ENCODE measurements around the gene MPHOSPH8. TPM values are rescaled to one million over a fixed set of nuclear protein-coding genes. Genes with fewer than 3 reads are reported as not detected.
"Not testable (repeated sequence)": the region's sequence is repeated elsewhere in the genome, so short reads cannot be mapped to it uniquely, and the experiment has no call there.

MPHOSPH8 gene
- total RNA-seq, 1 donor from 2014 or later: 29.4 TPM

- no peak for DNase-seq
These were observed 839 bp downstream of the MPHOSPH8 start for GRCh38 chr13:19634256-19634740.

DNA sequence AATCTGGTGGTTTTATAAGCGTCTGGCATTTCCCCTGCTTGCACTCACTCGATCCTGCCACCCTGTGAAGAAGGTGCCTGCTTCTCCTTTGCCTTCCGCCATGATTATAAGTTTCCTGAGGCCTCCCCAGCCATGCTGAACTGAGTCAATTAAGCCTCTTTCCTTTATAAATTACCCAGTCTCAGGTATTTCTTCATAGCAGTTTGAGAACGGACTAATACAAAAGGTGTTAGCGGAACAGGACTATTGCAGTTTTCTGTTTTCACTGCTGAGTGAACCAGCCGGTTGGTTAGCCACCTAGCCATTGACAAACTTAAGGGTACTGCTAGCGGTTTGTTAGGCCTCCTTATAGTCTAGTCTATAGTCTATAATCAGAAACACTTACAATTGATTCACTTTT lies 2.5 kb downstream of the MPHOSPH8 start:
- Histone ChIP-seq H3K4me3 (peak overlapping the region; percentile 87), H3K4me1 (peaks cover 58% of the 10 kb centered on the region)
- H3K27ac ChIP-seq (replicated peaks); H3K36me3 ChIP-seq; intact Hi-C loops (cut with micrococcal nuclease); H3K27me3 ChIP-seq (ENCODE audit: low read depth); DNase-seq; H3K9me3 ChIP-seq (replicated peaks): not testable (repeated sequence)

More at GRCh38 chr13:19634256-19634740, 839 bp downstream of the MPHOSPH8 start:
- TF ChIP-seq, protein P1, sequence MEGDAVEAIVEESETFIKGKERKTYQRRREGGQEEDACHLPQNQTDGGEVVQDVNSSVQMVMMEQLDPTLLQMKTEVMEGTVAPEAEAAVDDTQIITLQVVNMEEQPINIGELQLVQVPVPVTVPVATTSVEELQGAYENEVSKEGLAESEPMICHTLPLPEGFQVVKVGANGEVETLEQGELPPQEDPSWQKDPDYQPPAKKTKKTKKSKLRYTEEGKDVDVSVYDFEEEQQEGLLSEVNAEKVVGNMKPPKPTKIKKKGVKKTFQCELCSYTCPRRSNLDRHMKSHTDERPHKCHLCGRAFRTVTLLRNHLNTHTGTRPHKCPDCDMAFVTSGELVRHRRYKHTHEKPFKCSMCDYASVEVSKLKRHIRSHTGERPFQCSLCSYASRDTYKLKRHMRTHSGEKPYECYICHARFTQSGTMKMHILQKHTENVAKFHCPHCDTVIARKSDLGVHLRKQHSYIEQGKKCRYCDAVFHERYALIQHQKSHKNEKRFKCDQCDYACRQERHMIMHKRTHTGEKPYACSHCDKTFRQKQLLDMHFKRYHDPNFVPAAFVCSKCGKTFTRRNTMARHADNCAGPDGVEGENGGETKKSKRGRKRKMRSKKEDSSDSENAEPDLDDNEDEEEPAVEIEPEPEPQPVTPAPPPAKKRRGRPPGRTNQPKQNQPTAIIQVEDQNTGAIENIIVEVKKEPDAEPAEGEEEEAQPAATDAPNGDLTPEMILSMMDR (IDR thresholded peaks at IDR 0.05; ENCODE audit: borderline replicate concordance): no peak
- intact Hi-C loops (cut with micrococcal nuclease): no loop called here
- Histone ChIP-seq H3K9me3 (replicated peaks) (no peaks in the 10 kb centered on the region), H3K36me3 (no peaks in the 10 kb centered on the region), H3K4me1 (peaks cover 58% of the 10 kb centered on the region), H3K4me3 (peak overlapping the region; percentile 87), H3K27me3 (ENCODE audit: low read depth) (no peaks in the 10 kb centered on the region), H3K27ac (replicated peaks) (peak overlapping the region; percentile 94)

DNA sequence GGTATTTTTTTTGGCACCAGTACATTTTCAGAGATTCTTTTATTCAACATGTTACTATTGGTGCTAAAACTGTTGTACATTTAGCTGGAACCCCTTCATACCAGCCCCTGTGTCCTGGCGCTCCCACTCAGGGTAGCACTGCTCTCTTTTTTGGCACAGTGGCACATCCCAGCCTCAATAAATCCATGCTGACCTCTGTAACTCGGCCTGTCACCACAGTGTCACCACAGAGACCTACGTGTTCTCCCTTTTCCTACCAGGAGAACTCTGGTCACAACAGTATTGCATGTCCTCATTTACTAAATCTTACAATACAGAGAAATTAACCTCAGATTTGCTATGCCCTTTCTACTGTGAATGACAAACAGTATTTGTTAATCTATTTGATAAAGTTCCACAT lies 10.2 kb downstream of the MPHOSPH8 start:
- peaks cover 56% of the 10 kb centered on the region for H3K36me3 ChIP-seq
- no peak for DNase-seq
- no peak overlapping the region for H3K27ac ChIP-seq (replicated peaks)
- intact Hi-C loops (cut with micrococcal nuclease): no loop called here
- H3K4me3 ChIP-seq: no peak overlapping the region
- no peaks in the 10 kb centered on the region for H3K27me3 ChIP-seq (ENCODE audit: low read depth)
- peaks cover 17% of the 10 kb centered on the region for H3K4me1 ChIP-seq
- H3K9me3 ChIP-seq (replicated peaks): no peaks in the 10 kb centered on the region
- TF ChIP-seq, protein P1 (IDR thresholded peaks at IDR 0.05; ENCODE audit: borderline replicate concordance): no peak

GRCh38 chr13:19645000-19645399 lies 11.5 kb downstream of the MPHOSPH8 start:
- Histone ChIP-seq H3K4me1 (peaks cover 14% of the 10 kb centered on the region), H3K27ac (replicated peaks) (no peak overlapping the region), H3K27me3 (ENCODE audit: low read depth) (no peaks in the 10 kb centered on the region), H3K4me3 (no peak overlapping the region), H3K36me3 (peaks cover 69% of the 10 kb centered on the region), H3K9me3 (replicated peaks) (no peaks in the 10 kb centered on the region)
- no peak for DNase-seq
- intact Hi-C loops (cut with micrococcal nuclease): no loop called here
- TF ChIP-seq, protein P1 (IDR thresholded peaks at IDR 0.05; ENCODE audit: borderline replicate concordance): no peak

GRCh38 chr13:19646063-19646462 lies 12.6 kb downstream of the MPHOSPH8 start:
- DNase-seq: no peak
- Histone ChIP-seq H3K9me3 (replicated peaks) (no peaks in the 10 kb centered on the region), H3K27ac (replicated peaks) (no peak overlapping the region), H3K4me1 (peaks cover 14% of the 10 kb centered on the region), H3K4me3 (no peak overlapping the region), H3K27me3 (ENCODE audit: low read depth) (no peaks in the 10 kb centered on the region), H3K36me3 (peaks cover 79% of the 10 kb centered on the region)
- intact Hi-C loops (cut with micrococcal nuclease): no loop called here
- TF ChIP-seq, protein P1 (IDR thresholded peaks at IDR 0.05; ENCODE audit: borderline replicate concordance): no peak

DNA sequence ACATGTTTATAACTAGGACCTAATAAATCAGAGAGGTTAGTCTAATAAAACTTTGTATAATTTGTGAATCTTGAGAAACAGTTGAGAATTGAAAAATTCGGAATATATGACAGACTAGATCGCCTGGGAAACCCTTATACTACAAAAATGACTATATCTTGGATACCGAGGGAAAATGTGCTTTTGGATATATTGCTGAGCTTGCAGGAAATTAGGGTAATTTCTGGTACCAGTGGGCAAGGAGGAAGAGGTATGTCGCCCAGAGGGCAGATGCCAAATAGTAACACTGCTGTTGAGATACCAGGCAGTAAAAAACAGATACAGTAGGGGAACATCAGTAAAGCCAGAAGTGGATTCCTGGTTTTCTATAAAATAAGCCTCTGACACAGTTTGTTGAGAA lies 17.3 kb downstream of the MPHOSPH8 start:
- DNase-seq: no peak
- Histone ChIP-seq H3K36me3 (peaks cover 81% of the 10 kb centered on the region), H3K27me3 (ENCODE audit: low read depth) (no peaks in the 10 kb centered on the region), H3K4me1 (no peaks in the 10 kb centered on the region), H3K4me3 (no peak overlapping the region), H3K27ac (replicated peaks) (no peak overlapping the region), H3K9me3 (replicated peaks) (no peaks in the 10 kb centered on the region)
- TF ChIP-seq, protein P1 (IDR thresholded peaks at IDR 0.05; ENCODE audit: borderline replicate concordance): no peak
- intact Hi-C loops (cut with micrococcal nuclease): no loop called here

Measured in left ventricle myocardium inferior (tissue), 1 donor.